ENCODE results near the gene SCGB3A2.

DNA sequence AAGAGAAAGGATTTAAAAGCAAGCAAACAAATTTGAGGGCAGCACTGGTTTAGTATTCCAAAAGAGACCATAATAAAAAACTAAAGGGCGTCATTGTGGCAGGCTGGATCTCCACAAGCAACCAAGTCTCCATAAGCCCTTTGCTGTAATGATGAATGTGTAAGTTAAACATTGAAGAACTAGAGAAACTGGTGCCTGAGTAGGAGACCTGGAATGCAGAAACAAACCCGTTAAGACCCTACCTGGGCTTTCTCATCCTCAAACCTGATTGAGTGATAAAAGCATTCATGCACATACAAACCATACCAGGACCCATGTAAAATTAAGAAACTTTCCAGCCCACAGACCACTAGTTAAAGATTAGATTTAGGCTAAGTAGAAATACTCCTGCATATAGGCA lies 1.9 kb upstream of the SCGB3A2 start:
- no peak for TF ChIP-seq POLR2A (IDR thresholded peaks at IDR 0.05; ENCODE audit: low read length)
- no peak for TF ChIP-seq GATA1 (IDR thresholded peaks at IDR 0.05; ENCODE audit: low read depth, low read length)
